ENCODE measurements around the gene MRGPRF. TPM values are rescaled to one million over a fixed set of nuclear protein-coding genes. Genes with fewer than 3 reads are reported as not detected.
A peak's percentile ranks its signal among the peaks of the same experiment; 100 is the strongest.

The MRGPRF gene
- total RNA-seq, 1 donor from 2014 or later = 13.2 TPM

- intact Hi-C loops (cut with DNase I) = no loop called here
- no peak overlapping the region for H3K4me3 ChIP-seq
- no peak for DNase-seq
- TF ChIP-seq CTCF (IDR thresholded peaks at IDR 0.05) = no peak
- H3K9me3 ChIP-seq = no peaks in the 10 kb centered on the region
- no peaks in the 10 kb centered on the region for H3K36me3 ChIP-seq
- H3K27me3 ChIP-seq = no peaks in the 10 kb centered on the region
- ATAC-seq = no peak
- peaks cover 11% of the 10 kb centered on the region for H3K4me1 ChIP-seq
- no peak overlapping the region for H3K27ac ChIP-seq
Measured at GRCh38 chr11:69018924-69019323, 5.9 kb upstream of the MRGPRF start.

GRCh38 chr11:69017951-69018350 lies 4.9 kb upstream of the MRGPRF start:
- Histone ChIP-seq H3K27me3 (peaks cover 8% of the 10 kb centered on the region), H3K36me3 (no peaks in the 10 kb centered on the region), H3K4me3 (no peak overlapping the region), H3K4me1 (peaks cover 12% of the 10 kb centered on the region), H3K9me3 (no peaks in the 10 kb centered on the region), H3K27ac (no peak overlapping the region)
- intact Hi-C loops (cut with DNase I) = no loop called here
- DNase-seq (no peak), ATAC-seq (no peak)
- TF ChIP-seq CTCF (IDR thresholded peaks at IDR 0.05) = no peak

GRCh38 chr11:69014898-69015549 lies 2.0 kb upstream of the MRGPRF start:
- intact Hi-C loops (cut with DNase I) = no loop called here
- H3K9me3 ChIP-seq = no peaks in the 10 kb centered on the region
- no peak for DNase-seq
- no peak overlapping the region for H3K4me3 ChIP-seq
- H3K4me1 ChIP-seq = peaks cover 22% of the 10 kb centered on the region
- no peak for TF ChIP-seq CTCF (IDR thresholded peaks at IDR 0.05)
- ATAC-seq = no peak
- H3K36me3 ChIP-seq = no peaks in the 10 kb centered on the region
- peaks cover 31% of the 10 kb centered on the region for H3K27me3 ChIP-seq
- H3K27ac ChIP-seq = peak overlapping the region; percentile 78

- H3K27me3 ChIP-seq = peaks cover 31% of the 10 kb centered on the region
- no peaks in the 10 kb centered on the region for H3K36me3 ChIP-seq
- ATAC-seq (peak; percentile 20), DNase-seq (no peak)
- no peak for TF ChIP-seq CTCF (IDR thresholded peaks at IDR 0.05)
- H3K27ac ChIP-seq = peak overlapping the region; percentile 78
- intact Hi-C loops (cut with DNase I) = no loop called here
- peak overlapping the region; percentile 54 for H3K4me3 ChIP-seq
- H3K9me3 ChIP-seq = no peaks in the 10 kb centered on the region
- peaks cover 30% of the 10 kb centered on the region for H3K4me1 ChIP-seq
Measured at GRCh38 chr11:69014084-69014851, 1.2 kb upstream of the MRGPRF start.

- intact Hi-C loops (cut with DNase I) = no loop called here
- peak overlapping the region; percentile 54 for H3K4me3 ChIP-seq
- H3K36me3 ChIP-seq = no peaks in the 10 kb centered on the region
- peaks cover 38% of the 10 kb centered on the region for H3K4me1 ChIP-seq
- peaks cover 31% of the 10 kb centered on the region for H3K27me3 ChIP-seq
- ATAC-seq = no peak
- DNase-seq = no peak
- peak overlapping the region; percentile 78 for H3K27ac ChIP-seq
- H3K9me3 ChIP-seq = no peaks in the 10 kb centered on the region
- no peak for TF ChIP-seq CTCF (IDR thresholded peaks at IDR 0.05)
Measured at GRCh38 chr11:69012092-69013008, 696 bp downstream of the MRGPRF start.
